ENCODE results near the gene KRTAP13-2. TPM values are rescaled to one million over a fixed set of nuclear protein-coding genes. Genes with fewer than 3 reads are reported as not detected.

The KRTAP13-2 gene
- total RNA-seq, 6 experiments from 2014 or later = not detected

GRCh38 chr21:30337276-30337744, 34.8 kb downstream of the KRTAP13-2 start, which contains the start of gene KRTAP27-1:
KRTAP27-1 (minus strand) TSS chr21:30337694; CDS start chr21:30337668, 26 bp downstream.
- TF ChIP-seq CTCF (IDR thresholded peaks at IDR 0.05) = no peak
- H3K4me3 Mint-ChIP-seq = no peak within 1 kb of the TSS
- no peaks in the 10 kb centered on the region for H3K27me3 Mint-ChIP-seq (ENCODE audit: insufficient read depth)
- H3K4me1 Mint-ChIP-seq (ENCODE audit: low read depth) = no peaks in the 10 kb centered on the region
- no peaks in the 10 kb centered on the region; the same call in 1 of the 2 replicates for H3K36me3 Mint-ChIP-seq (ENCODE audit: low read depth)
- DNase-seq = no peak
- H3K27ac Mint-ChIP-seq = no peak within 1 kb of the TSS
- peaks cover 38% of the 10 kb centered on the region for H3K9me3 Mint-ChIP-seq

DNA sequence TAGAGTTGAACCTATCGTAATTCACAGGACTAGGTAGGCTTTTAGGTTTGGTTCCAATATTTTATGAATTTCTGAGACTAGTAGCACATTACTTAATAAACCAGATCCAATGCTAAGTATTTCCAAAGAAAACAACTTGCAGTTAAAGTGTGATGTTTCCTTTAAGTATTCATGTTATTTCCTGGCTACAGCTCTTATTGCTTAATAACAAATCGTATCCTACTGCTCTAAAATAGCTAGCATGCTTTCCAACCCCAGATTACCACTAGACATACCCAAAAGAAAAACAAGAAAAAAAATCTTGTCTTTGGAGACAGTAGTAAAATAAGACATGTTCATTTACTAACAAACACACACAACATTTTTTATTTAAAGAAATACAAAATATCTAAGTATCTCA, 35.5 kb downstream of the KRTAP13-2 start:
- peaks cover 34% of the 10 kb centered on the region for H3K9me3 Mint-ChIP-seq
- no peaks in the 10 kb centered on the region for H3K4me1 Mint-ChIP-seq (ENCODE audit: low read depth)
- no peak for TF ChIP-seq CTCF (IDR thresholded peaks at IDR 0.05)
- no peak overlapping the region for H3K27ac Mint-ChIP-seq
- no peak overlapping the region for H3K4me3 Mint-ChIP-seq
- DNase-seq = no peak
- H3K27me3 Mint-ChIP-seq (ENCODE audit: insufficient read depth) = no peaks in the 10 kb centered on the region
- no peaks in the 10 kb centered on the region; the same call in 1 of the 2 replicates for H3K36me3 Mint-ChIP-seq (ENCODE audit: low read depth)

DNA sequence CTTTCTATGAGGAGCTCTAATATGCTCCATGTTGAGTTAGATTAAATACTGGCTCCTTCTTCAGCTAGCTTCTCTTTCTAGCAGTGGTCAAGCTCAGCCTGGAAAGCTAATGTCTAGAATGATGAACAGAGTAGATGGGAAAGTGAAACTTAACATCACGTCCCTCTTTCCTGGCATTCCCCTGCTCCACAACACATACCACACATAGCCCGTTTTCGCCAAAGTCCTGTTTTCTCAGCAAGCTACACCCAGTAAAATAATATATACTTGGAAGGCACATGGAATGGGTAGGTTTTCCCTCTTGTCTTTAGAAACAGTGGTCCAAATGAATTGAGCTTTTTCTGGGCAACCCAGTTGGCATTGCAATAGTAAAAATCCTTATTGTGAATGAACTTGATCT, 38.3 kb downstream of the KRTAP13-2 start:
- Mint-ChIP-seq H3K27me3 (ENCODE audit: insufficient read depth) (no peaks in the 10 kb centered on the region), H3K9me3 (peaks cover 42% of the 10 kb centered on the region), H3K36me3 (ENCODE audit: low read depth) (no peaks in the 10 kb centered on the region), H3K4me3 (no peak overlapping the region), H3K4me1 (ENCODE audit: low read depth) (no peaks in the 10 kb centered on the region), H3K27ac (no peak overlapping the region)
- TF ChIP-seq CTCF (IDR thresholded peaks at IDR 0.05) = no peak
- no peak for DNase-seq

DNA sequence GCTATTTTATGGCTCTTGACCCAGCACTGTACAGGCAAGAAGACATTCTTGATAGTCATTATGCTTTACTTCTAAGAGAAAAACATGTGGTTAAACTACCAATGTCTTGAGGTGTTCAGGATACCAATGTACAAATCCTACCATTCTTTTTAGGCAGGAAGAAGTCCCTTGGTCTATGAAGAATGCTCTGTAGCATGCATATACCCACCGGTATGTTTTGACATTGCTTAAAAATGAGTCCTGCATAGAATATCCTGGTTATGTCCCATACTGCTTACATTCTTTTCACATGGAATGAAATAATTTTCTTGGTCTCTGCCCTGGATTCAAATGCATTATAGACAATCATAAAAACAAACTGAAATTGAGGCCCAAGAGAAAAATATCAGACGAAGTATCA, 39.4 kb downstream of the KRTAP13-2 start:
- H3K27ac Mint-ChIP-seq = no peak overlapping the region
- TF ChIP-seq CTCF (IDR thresholded peaks at IDR 0.05) = no peak
- no peaks in the 10 kb centered on the region for H3K27me3 Mint-ChIP-seq (ENCODE audit: insufficient read depth)
- peaks cover 36% of the 10 kb centered on the region for H3K9me3 Mint-ChIP-seq
- H3K36me3 Mint-ChIP-seq (ENCODE audit: low read depth) = no peaks in the 10 kb centered on the region
- no peak overlapping the region for H3K4me3 Mint-ChIP-seq
- no peaks in the 10 kb centered on the region for H3K4me1 Mint-ChIP-seq (ENCODE audit: low read depth)
- DNase-seq = no peak

GRCh38 chr21:30329203-30329875, 42.7 kb downstream of the KRTAP13-2 start:
- Mint-ChIP-seq H3K9me3 (peaks cover 39% of the 10 kb centered on the region), H3K4me3 (no peak overlapping the region), H3K27ac (no peak overlapping the region), H3K27me3 (ENCODE audit: insufficient read depth) (no peaks in the 10 kb centered on the region), H3K36me3 (ENCODE audit: low read depth) (peaks cover 4% of the 10 kb centered on the region; the same call in 1 of the 2 replicates), H3K4me1 (ENCODE audit: low read depth) (no peaks in the 10 kb centered on the region)
- TF ChIP-seq CTCF (IDR thresholded peaks at IDR 0.05) = no peak
- DNase-seq = no peak

All from HFFc6 (cell line).